Ovary (tissue), 3 donors: Measurements from ENCODE around the gene KRT2.

Source experiments
- CTCF ChIP-seq, 3 donors: fragments of 450-650 bp in 2 of 3; fragments of 200-600 bp in 1 of 3; IDR thresholded peaks; one replicate each; pipeline versions ENCODE4 v1.5.1 to v1.8.0; 2016 to 2022; ENCODE audit warnings: antibody characterized with exemption in 3 of 3, mild to moderate bottlenecking in 1 of 3
- POLR2A ChIP-seq: fragments of 450-650 bp; IDR thresholded peaks from one replicate; pipeline ENCODE4 v1.6.1; 2017; ENCODE audit warnings: antibody characterized with exemption, mild to moderate bottlenecking, moderate library complexity
- donor health status: DM: no; HTN: no; CAD: no.

- no peak for TF ChIP-seq CTCF (IDR thresholded peaks at IDR 0.05)
- no peak for TF ChIP-seq POLR2A
Measured at GRCh38 chr12:52657250-52657902, 5.4 kb upstream of the KRT2 start.
